ENCODE data around the gene PDLIM1. TPM values are rescaled to one million over a fixed set of nuclear protein-coding genes. Genes with fewer than 3 reads are reported as not detected.

PDLIM1 gene
- total RNA-seq, 2 donors from 2014 or later: 109 to 140 TPM

DNA sequence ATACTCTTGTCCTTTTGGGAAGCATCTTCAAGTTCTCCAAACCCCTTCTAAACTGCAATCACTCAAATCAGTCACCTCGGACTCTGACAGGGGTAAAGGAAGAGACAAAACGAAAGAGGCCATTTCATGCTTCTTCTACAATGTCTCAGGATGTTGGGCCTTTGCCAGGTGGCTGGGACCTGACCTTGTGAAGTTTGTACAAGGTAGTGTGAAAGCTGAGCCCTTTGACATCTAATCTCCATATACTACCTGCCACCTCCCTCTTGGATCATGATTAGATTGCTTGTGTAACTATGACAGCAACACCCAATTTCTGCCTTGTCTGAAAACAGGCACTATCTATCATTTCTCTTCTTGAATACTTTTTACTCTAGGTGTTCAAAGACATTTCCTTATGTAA lies 35.1 kb upstream of the PDLIM1 start:
- peaks cover 0 to 34% of the 10 kb centered on the region in 2 donors for H3K4me1 ChIP-seq (ENCODE audit: control insufficient read depth in 1 of 2, low read depth in 2 of 2)
- ATAC-seq (ENCODE audit: insufficient number of reproducible peaks, low FRiP score, low read depth) (no peak), DNase-seq (ENCODE audit: low spot score) (no peak)
- peak overlapping the region in 1 of 2 donors; percentile 22 for H3K27ac ChIP-seq
- peaks cover 69% of the 10 kb centered on the region for H3K36me3 ChIP-seq
- no peaks in the 10 kb centered on the region for H3K9me3 ChIP-seq
- TF ChIP-seq, protein P1, sequence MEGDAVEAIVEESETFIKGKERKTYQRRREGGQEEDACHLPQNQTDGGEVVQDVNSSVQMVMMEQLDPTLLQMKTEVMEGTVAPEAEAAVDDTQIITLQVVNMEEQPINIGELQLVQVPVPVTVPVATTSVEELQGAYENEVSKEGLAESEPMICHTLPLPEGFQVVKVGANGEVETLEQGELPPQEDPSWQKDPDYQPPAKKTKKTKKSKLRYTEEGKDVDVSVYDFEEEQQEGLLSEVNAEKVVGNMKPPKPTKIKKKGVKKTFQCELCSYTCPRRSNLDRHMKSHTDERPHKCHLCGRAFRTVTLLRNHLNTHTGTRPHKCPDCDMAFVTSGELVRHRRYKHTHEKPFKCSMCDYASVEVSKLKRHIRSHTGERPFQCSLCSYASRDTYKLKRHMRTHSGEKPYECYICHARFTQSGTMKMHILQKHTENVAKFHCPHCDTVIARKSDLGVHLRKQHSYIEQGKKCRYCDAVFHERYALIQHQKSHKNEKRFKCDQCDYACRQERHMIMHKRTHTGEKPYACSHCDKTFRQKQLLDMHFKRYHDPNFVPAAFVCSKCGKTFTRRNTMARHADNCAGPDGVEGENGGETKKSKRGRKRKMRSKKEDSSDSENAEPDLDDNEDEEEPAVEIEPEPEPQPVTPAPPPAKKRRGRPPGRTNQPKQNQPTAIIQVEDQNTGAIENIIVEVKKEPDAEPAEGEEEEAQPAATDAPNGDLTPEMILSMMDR (IDR thresholded peaks at IDR 0.05): no peak
- no peaks in the 10 kb centered on the region for H3K27me3 ChIP-seq (replicated peaks; ENCODE audit: insufficient read depth)
- H3K4me3 ChIP-seq: no peak overlapping the region

DNA sequence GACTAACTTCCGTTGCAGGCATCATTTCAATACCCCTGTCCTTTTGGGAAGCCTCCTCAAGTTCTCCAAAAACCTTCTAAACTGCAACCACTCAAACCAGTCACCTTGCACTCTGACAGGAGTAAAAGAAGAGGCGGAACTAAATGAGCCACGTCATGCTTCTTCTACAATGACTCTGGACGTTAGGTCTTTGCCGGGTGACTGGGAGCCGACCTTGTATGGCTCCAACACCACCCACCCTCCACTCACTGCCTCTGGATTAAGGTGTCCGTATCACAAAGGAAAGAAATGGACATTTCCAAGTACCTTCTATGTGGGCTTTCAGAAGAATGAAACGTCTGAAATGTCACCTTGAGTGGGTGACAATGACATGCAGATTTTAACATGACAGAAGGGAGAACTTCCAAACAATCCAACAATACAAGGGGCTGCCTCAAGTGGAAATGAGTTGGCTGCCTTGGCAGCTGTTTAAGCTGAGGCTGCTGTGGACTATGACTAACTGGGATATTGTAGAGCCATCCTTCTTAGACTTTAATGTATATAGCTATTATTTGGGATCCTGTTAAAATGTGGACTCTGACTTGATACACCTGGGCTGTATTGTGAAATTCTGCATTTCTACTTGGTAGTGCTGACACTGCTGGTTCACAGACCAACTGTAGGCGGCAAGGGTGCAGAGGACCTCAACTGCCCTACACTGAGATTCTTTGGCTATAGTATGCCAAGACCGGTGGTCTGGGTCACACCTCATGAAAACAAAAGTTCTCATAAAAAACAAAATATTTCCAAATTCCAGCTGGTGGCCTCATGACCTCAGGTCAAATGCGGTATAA lies 33.8 kb upstream of the PDLIM1 start:
- no peak for ATAC-seq (ENCODE audit: insufficient number of reproducible peaks, low FRiP score, low read depth)
- Histone ChIP-seq H3K27me3 (replicated peaks; ENCODE audit: insufficient read depth) (no peaks in the 10 kb centered on the region), H3K4me1 (ENCODE audit: control insufficient read depth in 1 of 2, low read depth in 2 of 2) (peaks cover 0 to 27% of the 10 kb centered on the region in 2 donors), H3K36me3 (peaks cover 76% of the 10 kb centered on the region), H3K4me3 (no peak overlapping the region), H3K9me3 (no peaks in the 10 kb centered on the region), H3K27ac (peak overlapping the region; percentile 6 to 19)
- TF ChIP-seq, protein P1 (IDR thresholded peaks at IDR 0.05): no peak
- DNase-seq (ENCODE audit: low spot score): no peak

DNA sequence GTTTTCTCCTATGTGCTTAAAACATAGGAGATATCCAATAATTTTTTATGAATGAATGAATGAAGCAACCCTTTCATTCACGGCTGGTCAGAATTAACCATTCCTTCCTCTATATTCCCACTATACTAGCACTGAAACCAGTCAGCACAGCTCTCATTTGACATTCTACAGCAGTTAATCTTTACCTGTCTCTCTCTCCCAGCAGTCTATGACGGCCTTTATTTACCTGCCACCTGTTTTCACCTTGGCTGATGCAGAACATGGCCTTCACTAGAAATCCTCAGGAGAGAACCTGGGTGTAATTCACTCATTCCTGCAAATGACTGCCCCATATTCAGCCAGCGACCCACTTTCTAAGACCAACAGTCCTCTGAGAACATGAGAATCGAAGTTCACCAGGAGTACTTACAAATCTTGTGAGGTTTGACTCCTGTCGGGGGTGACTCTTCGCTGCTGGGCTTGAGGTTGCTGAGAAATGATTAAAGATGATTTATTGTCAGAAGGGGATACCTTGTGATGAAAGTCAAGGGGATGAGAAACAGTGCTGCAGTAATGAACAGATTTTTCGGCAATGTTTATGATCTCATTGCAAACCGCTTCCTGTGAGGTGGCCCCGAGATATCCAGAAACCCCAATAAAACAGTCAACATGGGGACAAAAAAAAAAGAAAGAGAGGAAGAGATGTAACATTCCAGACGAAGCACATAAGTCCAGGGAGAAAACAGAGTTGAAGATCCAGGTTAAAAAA lies 30.9 kb upstream of the PDLIM1 start:
- H3K36me3 ChIP-seq: peaks cover 72% of the 10 kb centered on the region
- no peaks in the 10 kb centered on the region for H3K27me3 ChIP-seq (replicated peaks; ENCODE audit: insufficient read depth)
- peak overlapping the region in 1 of 2 donors; percentile 12 for H3K27ac ChIP-seq
- H3K9me3 ChIP-seq: no peaks in the 10 kb centered on the region
- H3K4me3 ChIP-seq: no peak overlapping the region
- H3K4me1 ChIP-seq (ENCODE audit: control insufficient read depth in 1 of 2, low read depth in 2 of 2): peaks cover 0 to 17% of the 10 kb centered on the region in 2 donors
- ATAC-seq (ENCODE audit: insufficient number of reproducible peaks, low FRiP score, low read depth) (no peak), DNase-seq (ENCODE audit: low spot score) (no peak)
- TF ChIP-seq, protein P1 (IDR thresholded peaks at IDR 0.05): no peak

DNA sequence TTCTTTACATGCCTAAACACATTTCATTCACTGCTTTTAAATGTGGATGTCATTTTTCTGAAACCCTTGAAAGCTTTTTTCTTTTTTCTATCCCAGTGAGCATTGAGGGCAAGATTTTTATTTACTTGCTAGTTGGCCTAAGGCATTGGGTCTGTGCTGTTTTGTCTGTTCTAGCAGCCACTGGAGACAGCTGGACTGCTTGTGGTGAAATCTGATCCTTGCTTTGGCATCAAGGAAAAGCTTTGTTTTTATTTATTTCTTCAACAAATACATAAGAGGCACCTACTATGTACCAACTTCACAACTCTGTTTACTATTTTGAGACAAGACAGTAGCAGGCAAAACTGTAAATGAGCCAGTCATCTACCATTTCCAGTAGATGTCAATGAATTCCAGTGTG lies 28.4 kb upstream of the PDLIM1 start:
- H3K36me3 ChIP-seq: peaks cover 79% of the 10 kb centered on the region
- no peak overlapping the region for H3K27ac ChIP-seq
- no peak overlapping the region for H3K4me3 ChIP-seq
- H3K9me3 ChIP-seq: no peaks in the 10 kb centered on the region
- ATAC-seq (ENCODE audit: insufficient number of reproducible peaks, low FRiP score, low read depth) (no peak), DNase-seq (ENCODE audit: low spot score) (no peak)
- TF ChIP-seq, protein P1 (IDR thresholded peaks at IDR 0.05): no peak
- peaks cover 7 to 42% of the 10 kb centered on the region in 2 donors for H3K4me1 ChIP-seq (ENCODE audit: control insufficient read depth in 1 of 2, low read depth in 2 of 2)
- H3K27me3 ChIP-seq (replicated peaks; ENCODE audit: insufficient read depth): no peaks in the 10 kb centered on the region

DNA sequence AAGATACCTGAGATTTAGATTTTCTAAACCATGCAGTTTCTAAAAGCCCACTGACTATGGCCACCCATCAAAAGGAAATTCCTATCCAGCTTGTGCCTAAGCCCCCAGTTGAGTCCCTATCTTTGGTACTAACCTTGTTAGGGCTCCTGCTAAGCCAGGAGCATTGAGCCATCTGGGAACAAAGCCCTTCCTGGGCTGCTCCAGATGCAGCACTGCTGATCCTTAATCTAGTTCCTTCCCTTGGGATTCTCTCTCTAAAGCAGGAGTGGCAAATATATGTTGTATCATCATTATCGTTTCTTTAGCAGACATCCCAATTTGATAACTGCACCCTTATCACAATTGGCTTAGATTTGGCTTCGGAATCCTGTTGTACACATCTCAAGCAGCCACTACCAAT lies 24.7 kb upstream of the PDLIM1 start:
- Histone ChIP-seq H3K9me3 (no peaks in the 10 kb centered on the region), H3K36me3 (peaks cover 62% of the 10 kb centered on the region), H3K27me3 (replicated peaks; ENCODE audit: insufficient read depth) (no peaks in the 10 kb centered on the region), H3K4me3 (no peak overlapping the region), H3K27ac (peak overlapping the region; percentile 52 to 62), H3K4me1 (ENCODE audit: control insufficient read depth in 1 of 2, low read depth in 2 of 2) (peaks cover 26 to 75% of the 10 kb centered on the region in 2 donors)
- no peak for ATAC-seq (ENCODE audit: insufficient number of reproducible peaks, low FRiP score, low read depth)
- TF ChIP-seq, protein P1 (IDR thresholded peaks at IDR 0.05): no peak
- DNase-seq (ENCODE audit: low spot score): no peak

Data from thoracic aorta (tissue), 2 donors.